K562 (cell line): ENCODE data around the gene RIT2. TPM values are rescaled to one million over a fixed set of nuclear protein-coding genes. Genes with fewer than 3 reads are reported as not detected.

Experiments
- ATAC-seq: fragments of 200-7000 bp; cut with Tn5 transposase; 3 replicates; pipeline ENCODE4 v1.9.1; 2020; ENCODE audit warnings: moderate library complexity
- BruUV-seq: library from RNA; stranded (reverse); fragments of 400-500 nt; replicated peaks from 2 replicates; lab custom pipeline; 2021; lab: Mats Ljungman, UMichigan
- CTCF ChIA-PET: fragments of 300-600 bp; formaldehyde crosslinking; extraction: SDS; loops from one replicate; lab custom pipeline; 2021; ENCODE audit warnings: low intra/inter-chr PET ratio; lab: Yijun Ruan, JAX
- POLR2A ChIA-PET: fragments of 300-600, 350-650 bp; sonication (Branson Sonifier 250); formaldehyde crosslinking; extraction: SDS; loops from one replicate; lab custom pipeline; 2021; ENCODE audit warnings: antibody characterized with exemption, inconsistent platforms; lab: Yijun Ruan, JAX
- DNase-seq, 4 experiments: peaks; one replicate each; pipeline versions ENCODE4 v3.0.0 to v3.0.0-alpha.2; 2011 to 2018; ENCODE audit warnings: low spot score in 3 of 4, mixed read lengths in 3 of 4; ENCODE audit errors: extremely low read depth in 1 of 4
- FAIRE-seq: peaks from 2 replicates; lab custom pipeline; 2011; peaks lifted over from hg19 to GRCh38; lab: Jason Lieb, UNC
- H2AFZ ChIP-seq: 2 replicates; pipeline ENCODE4 v1.6.0; 2011; ENCODE audit warnings: low read depth, low read length, control low read depth, inconsistent platforms
- H3K27ac ChIP-seq: fragments of 200-600 bp; 3 replicates; pipeline ENCODE4 v1.8.0; 2011; ENCODE audit warnings: low read depth, mild to moderate bottlenecking, control low read depth, inconsistent platforms, low read length, moderate library complexity, mixed read lengths; ENCODE audit errors: extremely low read depth
- H3K27me3 ChIP-seq, 2 experiments: fragments of 300-600 bp in 1 of 2; 2 replicates in 1 of 2; 3 replicates in 1 of 2; pipeline versions ENCODE4 v1.6.0 to v1.8.0; 2011; ENCODE audit warnings: inconsistent platforms in 2 of 2, low read length in 2 of 2, mild to moderate bottlenecking in 1 of 2, mixed read lengths in 1 of 2, moderate library complexity in 1 of 2; ENCODE audit not compliant: control insufficient read depth in 2 of 2, insufficient read depth in 2 of 2
- H3K36me3 ChIP-seq: fragments of 300-600 bp; 3 replicates; pipeline ENCODE4 v1.8.0; 2011; ENCODE audit warnings: mild to moderate bottlenecking, low read length, inconsistent platforms; ENCODE audit not compliant: control insufficient read depth, insufficient read depth
- H3K4me1 ChIP-seq, 2 experiments: fragments of 200-600 bp in 1 of 2; replicated peaks in 1 of 2; 2 replicates in 1 of 2; 3 replicates in 1 of 2; pipeline versions ENCODE4 v1.5.1 to v1.8.0; 2011; ENCODE audit warnings: inconsistent platforms in 2 of 2, low read length in 2 of 2, mild to moderate bottlenecking in 1 of 2, mixed read lengths in 1 of 2, moderate library complexity in 1 of 2; ENCODE audit not compliant: control insufficient read depth in 2 of 2, insufficient read depth in 2 of 2
- H3K4me2 ChIP-seq: 2 replicates; pipeline ENCODE4 v1.6.1; 2011; ENCODE audit warnings: low read length, control low read depth, inconsistent platforms, mixed read lengths; ENCODE audit not compliant: insufficient read depth
- H3K4me3 ChIP-seq: fragments of 200-600 bp; sonication (generic), shearing (Covaris generic); 2 replicates; pipeline ENCODE4 v1.5.1; 2016; ENCODE audit warnings: control low read depth, inconsistent platforms
- H3K79me2 ChIP-seq: fragments of 200-600 bp; 3 replicates; pipeline ENCODE4 v1.8.0; 2011; ENCODE audit warnings: low read length, inconsistent platforms; ENCODE audit not compliant: control insufficient read depth, insufficient read depth
- H3K9ac ChIP-seq, 2 experiments: 2 replicates each; pipeline versions ENCODE4 v1.6.0 to v1.6.1; 2011; ENCODE audit warnings: low read depth in 2 of 2, low read length in 2 of 2, control low read depth in 1 of 2, inconsistent platforms in 1 of 2, mild to moderate bottlenecking in 1 of 2, mixed read lengths in 1 of 2; ENCODE audit not compliant: insufficient read depth in 1 of 2
- H3K9me1 ChIP-seq: one replicate; pipeline ENCODE4 v1.6.0; 2011; ENCODE audit warnings: inconsistent platforms, mild to moderate bottlenecking, low read length, moderate library complexity; ENCODE audit not compliant: control insufficient read depth, insufficient read depth
- H3K9me3 ChIP-seq: replicated peaks from 2 replicates; pipeline ENCODE4 v1.5.1; 2011; ENCODE audit warnings: low read depth, low read length, inconsistent platforms; ENCODE audit not compliant: control insufficient read depth, insufficient read depth
- H4K20me1 ChIP-seq: replicated peaks from 2 replicates; pipeline ENCODE4 v1.6.1; 2011; ENCODE audit warnings: low read length, inconsistent platforms, mixed read lengths; ENCODE audit not compliant: control insufficient read depth, insufficient read depth
- CBX1 ChIP-seq: sonication (generic); IDR thresholded peaks from 2 replicates; pipeline ENCODE4 v1.6.1; 2016; ENCODE audit warnings: antibody characterized with exemption, low read depth, mild to moderate bottlenecking
- EP300 ChIP-seq: IDR thresholded peaks from 2 replicates; pipeline ENCODE4 v1.6.1; 2012; ENCODE audit warnings: low read length, improper control_type of control experiment
- FOS ChIP-seq: IDR thresholded peaks from 3 replicates; pipeline ENCODE4 v1.6.1; 2011; ENCODE audit not compliant: insufficient read length; ENCODE audit errors: extremely low read depth
- IRF1 ChIP-seq: sonication (generic); formaldehyde crosslinking; IDR thresholded peaks from 2 replicates; pipeline ENCODE4 v1.8.0; 2022; ENCODE audit warnings: missing genetic modification reagents, mild to moderate bottlenecking, borderline replicate concordance
- MYNN ChIP-seq, 2 experiments: sonication (generic); formaldehyde crosslinking in 1 of 2; IDR thresholded peaks; 2 replicates each; pipeline versions ENCODE4 v1.5.0 to v1.6.1; 2016 to 2020; ENCODE audit warnings: antibody characterized with exemption in 1 of 2, missing genetic modification reagents in 1 of 2
- POLR2A ChIP-seq: fragments of 450-650 bp; conservative IDR thresholded peaks from 2 replicates; pipeline ENCODE4 v1.6.1; 2016
- RBBP5 ChIP-seq: fragments of 200-600 bp; sonication (generic); IDR thresholded peaks from 2 replicates; pipeline ENCODE4 v1.6.1; 2012; ENCODE audit warnings: borderline replicate concordance, mild to moderate bottlenecking, low read length, control low read depth, inconsistent platforms; ENCODE audit not compliant: insufficient read depth, poor library complexity, severe bottlenecking
- RFX7 ChIP-seq: fragments of 250-450 bp; sonication (Bioruptor Pico); IDR thresholded peaks from 2 replicates; pipeline ENCODE4 v1.5.1; 2021; ENCODE audit warnings: mild to moderate bottlenecking
- SRSF9 ChIP-seq: fragments of 200-400 bp; formaldehyde crosslinking; IDR thresholded peaks from 2 replicates; pipeline ENCODE4 v1.6.1; 2017; ENCODE audit warnings: low read depth, low read length, borderline replicate concordance
- ZNF212 ChIP-seq: fragments of 450-650 bp; formaldehyde crosslinking; IDR thresholded peaks from 2 replicates; pipeline ENCODE4 v1.4.0; 2020; ENCODE audit warnings: mild to moderate bottlenecking
- ZNF551 ChIP-seq: fragments of 250-450 bp; sonication (Bioruptor Pico); IDR thresholded peaks from 2 replicates; pipeline ENCODE4 v1.5.0; 2021; ENCODE audit warnings: mild to moderate bottlenecking, moderate library complexity
- WGBS: fragments of 100-300 bp; shearing (Covaris generic); methylation state at CpG from one replicate; pipeline ENCODE4 v1.1.6; 2016; ENCODE audit warnings: low coverage, mixed read lengths; ENCODE audit not compliant: insufficient coverage; ENCODE audit errors: missing lambda C conversion rate; 5-methylcytosine and 5-hydroxymethylcytosine counted together
- in situ Hi-C: fragments of 300-500 bp; cut with MboI; formaldehyde crosslinking; loops from 4 replicates; pipeline ENCODE4 v1.15.0; 2018; ENCODE audit warnings: inconsistent platforms, mixed read lengths
- intact Hi-C: fragments of 100-400 bp; cut with micrococcal nuclease; formaldehyde crosslinking; loops from 2 replicates; pipeline ENCODE4 v1.14.2; 2022
- polyA plus RNA-seq, 8 experiments: library from polyadenylated mRNA; depleted of rRNA in 4 of 8; stranded (reverse) in 5 of 8; unstranded in 3 of 8; fragments of >200 nt; fragmentation: Nextera tagmentation in 2 of 8; fragmentation: Illumina TruSeq in 1 of 8; extraction: Ambion mirVana in 2 of 8; extraction: Trizol in 1 of 8; gene quantifications; 2 replicates each; pipeline versions ENCODE4 v1.2.1 to v1.2.3, GENCODE V29; 2011 to 2014; ENCODE audit warnings: inconsistent platforms in 1 of 8, missing spikeins in 1 of 8
- total RNA-seq, 7 experiments: library from RNA; depleted of rRNA in 6 of 7; stranded (reverse); fragments of >200 nt in 6 of 7; fragmentation: Illumina TruSeq in 2 of 7; extraction: Trizol in 2 of 7; gene quantifications; 2 replicates each; pipeline versions ENCODE4 v1.2.1 to v1.2.3, GENCODE V29; 2011 to 2021; ENCODE audit warnings: low replicate concordance in 1 of 7
- TF ChIP-seq, protein P1 (sequence below): fragments of 250-450 bp; sonication (Bioruptor Pico); IDR thresholded peaks from 2 replicates; pipeline ENCODE4 v1.9.0; 2021; ENCODE audit warnings: mild to moderate bottlenecking, inconsistent platforms
- TF ChIP-seq, protein P2 (sequence below): fragments of 450-650 bp; conservative IDR thresholded peaks from 2 replicates; pipeline ENCODE4 v1.6.1; 2016; ENCODE audit warnings: missing genetic modification characterization, low read depth, mild to moderate bottlenecking, control low read depth, missing compliant biosample characterization

The RIT2 gene
- total and polyA plus RNA-seq, 9 of the 15 experiments (the other 6 are each of a cell fraction or from before 2014, with no cell fraction given), result not detected

DNA sequence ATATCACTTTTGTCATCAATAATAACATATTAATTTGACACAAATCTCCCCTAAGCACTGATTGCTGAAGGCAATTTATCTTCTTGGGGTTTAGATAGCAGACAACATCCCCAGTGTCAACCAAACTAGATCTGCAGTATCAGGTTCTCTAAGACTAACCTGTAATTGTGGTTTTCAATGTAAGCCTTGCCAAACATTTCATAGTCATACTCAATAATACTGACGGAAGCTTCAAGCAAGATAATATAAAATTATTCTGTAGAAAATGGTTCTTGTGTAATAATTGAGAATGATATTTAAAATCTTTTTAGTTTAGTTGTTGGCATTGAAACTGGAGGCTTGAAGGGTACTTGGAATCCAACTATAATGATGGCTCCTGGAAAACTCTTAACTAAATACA, 186.3 kb downstream of the RIT2 start:
- in situ Hi-C loops (no loop called here), intact Hi-C loops (no loop called here)
- CTCF ChIA-PET, result no interaction called here
- Histone ChIP-seq H2AFZ (no peak overlapping the region), H3K9me3 (no peaks in the 10 kb centered on the region), H3K4me1 (no peaks in the 10 kb centered on the region), H3K27ac (no peak overlapping the region), H3K9me1 (no peaks in the 10 kb centered on the region), H3K79me2 (no peaks in the 10 kb centered on the region), H4K20me1 (no peaks in the 10 kb centered on the region), H3K4me2 (no peak overlapping the region), H3K9ac (no peak overlapping the region), H3K27me3 (no peaks in the 10 kb centered on the region), H3K36me3 (no peaks in the 10 kb centered on the region), H3K4me3 (no peak overlapping the region)
- POLR2A ChIA-PET, result no interaction called here
- no TSS peak for BruUV-seq
- DNase-seq (no peak), ATAC-seq (no peak), FAIRE-seq (no peak)
- no peak for TF ChIP-seq SRSF9
- TF ChIP-seq CBX1, result no peak
- TF ChIP-seq ZNF212 (CRISPR knock-in tag), result no peak
- WGBS, result 0% methylated on average over 1 of the region's 1 CpG

DNA sequence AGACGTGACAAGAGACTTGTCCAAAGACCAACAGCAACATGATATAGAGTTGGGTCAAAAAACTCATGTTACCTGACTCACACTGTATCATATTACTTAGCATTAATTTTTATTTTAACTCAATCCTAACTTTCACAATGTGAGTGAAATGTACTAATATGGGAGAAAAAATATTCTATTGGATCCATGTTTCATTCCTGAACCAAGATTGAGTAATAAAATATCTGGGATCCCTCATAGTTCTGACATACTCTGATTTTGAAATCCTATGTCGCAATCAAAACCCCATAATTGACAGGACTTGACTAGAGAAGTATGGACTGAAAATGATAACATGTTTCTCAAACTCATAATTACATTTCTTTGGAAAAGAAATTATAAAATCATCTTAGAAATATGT, 190.4 kb downstream of the RIT2 start:
- ATAC-seq, result no peak
- ChIA-PET CTCF (no interaction called here), POLR2A (no interaction called here)
- DNase-seq, result no peak
- H3K36me3 ChIP-seq, result no peaks in the 10 kb centered on the region
- no peaks in the 10 kb centered on the region for H3K79me2 ChIP-seq
- no TSS peak for BruUV-seq
- H3K27me3 ChIP-seq, result no peaks in the 10 kb centered on the region
- H3K4me1 ChIP-seq, result no peaks in the 10 kb centered on the region
- H4K20me1 ChIP-seq, result no peaks in the 10 kb centered on the region
- no peaks in the 10 kb centered on the region for H3K9me1 ChIP-seq
- WGBS, result 0% methylated on average over 2 of the region's 2 CpGs
- intact Hi-C loops, result no loop called here
- no peak for FAIRE-seq
- no peak overlapping the region for H2AFZ ChIP-seq
- in situ Hi-C loops, result no loop called here
- H3K9ac ChIP-seq, result no peak overlapping the region
- no peaks in the 10 kb centered on the region for H3K9me3 ChIP-seq
- H3K4me3 ChIP-seq, result no peak overlapping the region
- no peak overlapping the region for H3K27ac ChIP-seq
- H3K4me2 ChIP-seq, result no peak overlapping the region
- TF ChIP-seq FOS (no peak), IRF1 (CRISPR knock-in tag) (no peak), ZNF551 (no peak), EP300 (no peak), POLR2A (no peak), RFX7 (CRISPR knock-in tag) (no peak), MYNN (IDR thresholded peaks at IDR 0.05) (no peak), MYNN (CRISPR knock-in tag; IDR thresholded peaks at IDR 0.05) (no peak), RBBP5 (no peak)
- TF ChIP-seq, protein P1, sequence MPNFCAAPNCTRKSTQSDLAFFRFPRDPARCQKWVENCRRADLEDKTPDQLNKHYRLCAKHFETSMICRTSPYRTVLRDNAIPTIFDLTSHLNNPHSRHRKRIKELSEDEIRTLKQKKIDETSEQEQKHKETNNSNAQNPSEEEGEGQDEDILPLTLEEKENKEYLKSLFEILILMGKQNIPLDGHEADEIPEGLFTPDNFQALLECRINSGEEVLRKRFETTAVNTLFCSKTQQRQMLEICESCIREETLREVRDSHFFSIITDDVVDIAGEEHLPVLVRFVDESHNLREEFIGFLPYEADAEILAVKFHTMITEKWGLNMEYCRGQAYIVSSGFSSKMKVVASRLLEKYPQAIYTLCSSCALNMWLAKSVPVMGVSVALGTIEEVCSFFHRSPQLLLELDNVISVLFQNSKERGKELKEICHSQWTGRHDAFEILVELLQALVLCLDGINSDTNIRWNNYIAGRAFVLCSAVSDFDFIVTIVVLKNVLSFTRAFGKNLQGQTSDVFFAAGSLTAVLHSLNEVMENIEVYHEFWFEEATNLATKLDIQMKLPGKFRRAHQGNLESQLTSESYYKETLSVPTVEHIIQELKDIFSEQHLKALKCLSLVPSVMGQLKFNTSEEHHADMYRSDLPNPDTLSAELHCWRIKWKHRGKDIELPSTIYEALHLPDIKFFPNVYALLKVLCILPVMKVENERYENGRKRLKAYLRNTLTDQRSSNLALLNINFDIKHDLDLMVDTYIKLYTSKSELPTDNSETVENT (CRISPR knock-in tag), result no peak
- TF ChIP-seq, protein P2, sequence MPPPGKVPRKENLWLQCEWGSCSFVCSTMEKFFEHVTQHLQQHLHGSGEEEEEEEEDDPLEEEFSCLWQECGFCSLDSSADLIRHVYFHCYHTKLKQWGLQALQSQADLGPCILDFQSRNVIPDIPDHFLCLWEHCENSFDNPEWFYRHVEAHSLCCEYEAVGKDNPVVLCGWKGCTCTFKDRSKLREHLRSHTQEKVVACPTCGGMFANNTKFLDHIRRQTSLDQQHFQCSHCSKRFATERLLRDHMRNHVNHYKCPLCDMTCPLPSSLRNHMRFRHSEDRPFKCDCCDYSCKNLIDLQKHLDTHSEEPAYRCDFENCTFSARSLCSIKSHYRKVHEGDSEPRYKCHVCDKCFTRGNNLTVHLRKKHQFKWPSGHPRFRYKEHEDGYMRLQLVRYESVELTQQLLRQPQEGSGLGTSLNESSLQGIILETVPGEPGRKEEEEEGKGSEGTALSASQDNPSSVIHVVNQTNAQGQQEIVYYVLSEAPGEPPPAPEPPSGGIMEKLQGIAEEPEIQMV (tag), result no peak
